ENCODE measurements around the gene PER1. TPM values are rescaled to one million over a fixed set of nuclear protein-coding genes. Genes with fewer than 3 reads are reported as not detected.

Gene PER1, protein sequence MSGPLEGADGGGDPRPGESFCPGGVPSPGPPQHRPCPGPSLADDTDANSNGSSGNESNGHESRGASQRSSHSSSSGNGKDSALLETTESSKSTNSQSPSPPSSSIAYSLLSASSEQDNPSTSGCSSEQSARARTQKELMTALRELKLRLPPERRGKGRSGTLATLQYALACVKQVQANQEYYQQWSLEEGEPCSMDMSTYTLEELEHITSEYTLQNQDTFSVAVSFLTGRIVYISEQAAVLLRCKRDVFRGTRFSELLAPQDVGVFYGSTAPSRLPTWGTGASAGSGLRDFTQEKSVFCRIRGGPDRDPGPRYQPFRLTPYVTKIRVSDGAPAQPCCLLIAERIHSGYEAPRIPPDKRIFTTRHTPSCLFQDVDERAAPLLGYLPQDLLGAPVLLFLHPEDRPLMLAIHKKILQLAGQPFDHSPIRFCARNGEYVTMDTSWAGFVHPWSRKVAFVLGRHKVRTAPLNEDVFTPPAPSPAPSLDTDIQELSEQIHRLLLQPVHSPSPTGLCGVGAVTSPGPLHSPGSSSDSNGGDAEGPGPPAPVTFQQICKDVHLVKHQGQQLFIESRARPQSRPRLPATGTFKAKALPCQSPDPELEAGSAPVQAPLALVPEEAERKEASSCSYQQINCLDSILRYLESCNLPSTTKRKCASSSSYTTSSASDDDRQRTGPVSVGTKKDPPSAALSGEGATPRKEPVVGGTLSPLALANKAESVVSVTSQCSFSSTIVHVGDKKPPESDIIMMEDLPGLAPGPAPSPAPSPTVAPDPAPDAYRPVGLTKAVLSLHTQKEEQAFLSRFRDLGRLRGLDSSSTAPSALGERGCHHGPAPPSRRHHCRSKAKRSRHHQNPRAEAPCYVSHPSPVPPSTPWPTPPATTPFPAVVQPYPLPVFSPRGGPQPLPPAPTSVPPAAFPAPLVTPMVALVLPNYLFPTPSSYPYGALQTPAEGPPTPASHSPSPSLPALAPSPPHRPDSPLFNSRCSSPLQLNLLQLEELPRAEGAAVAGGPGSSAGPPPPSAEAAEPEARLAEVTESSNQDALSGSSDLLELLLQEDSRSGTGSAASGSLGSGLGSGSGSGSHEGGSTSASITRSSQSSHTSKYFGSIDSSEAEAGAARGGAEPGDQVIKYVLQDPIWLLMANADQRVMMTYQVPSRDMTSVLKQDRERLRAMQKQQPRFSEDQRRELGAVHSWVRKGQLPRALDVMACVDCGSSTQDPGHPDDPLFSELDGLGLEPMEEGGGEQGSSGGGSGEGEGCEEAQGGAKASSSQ (N-terminal part only)
- total RNA-seq = 100 to 1,000 TPM; 127 to 263 (median 168) TPM

DNA sequence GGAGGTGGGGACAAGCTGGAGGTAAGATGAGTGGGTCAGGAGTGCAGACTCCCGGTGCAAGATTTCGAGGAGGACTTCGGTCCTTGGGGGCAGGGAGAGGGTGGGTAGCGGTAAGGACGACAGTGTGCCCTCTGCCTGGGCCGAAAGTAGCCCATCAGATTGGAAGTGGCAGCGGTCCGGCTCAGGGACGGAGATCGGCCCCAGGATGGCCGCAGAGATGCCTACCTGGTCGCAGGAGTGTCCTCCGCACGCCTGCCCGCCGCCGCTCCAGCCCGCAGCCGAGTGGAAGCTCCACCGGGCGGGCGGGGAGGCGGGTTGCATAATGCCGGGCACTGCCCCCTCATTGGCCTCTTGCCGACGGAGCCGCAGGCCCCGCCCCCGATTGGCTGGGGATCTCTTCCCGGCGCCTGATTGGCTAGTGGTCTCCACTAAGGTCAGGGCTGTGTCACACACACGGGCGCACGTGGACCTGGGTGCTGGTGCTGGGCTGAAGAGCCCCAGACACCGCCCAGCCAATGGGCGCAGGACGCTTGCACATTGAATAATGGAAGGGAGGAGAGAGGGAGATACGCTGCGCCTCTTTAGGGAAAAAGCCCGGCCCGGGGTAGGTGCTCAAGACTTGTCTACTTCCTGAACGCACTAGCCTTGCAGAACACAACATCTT lies at the start of gene PER1:
TSS of gene PER1 (minus strand) at position 293 of the 664 bp plus-strand sequence. CDS start 1,698 bp downstream, outside the sequence.
- WGBS = 6% methylated on average over 21 of the region's 42 CpGs
- TF ChIP-seq POLR2A (IDR thresholded peaks at IDR 0.05; ENCODE audit: low read depth) (peak; percentile 97), EP300 (IDR thresholded peaks at IDR 0.05) (peak; percentile 2), POLR2AphosphoS5 (IDR thresholded peaks at IDR 0.05) (peak in 1 of 2 donors; percentile 99), CTCF (IDR thresholded peaks at IDR 0.05) (peak in 1 of 3 experiments; percentile 7)
- Histone ChIP-seq H3K4me3 (peak within 1 kb of the TSS; percentile 72 to 93 (median 84)), H3K4me1 (peaks cover 54 to 60% (median 59%) of the 10 kb centered on the region in 4 donors), H3K27me3 (no peaks in the 10 kb centered on the region), H3K9me3 (no peaks in the 10 kb centered on the region), H3K27ac (replicated peaks in 1 of 4) (peak within 1 kb of the TSS; percentile 94 to 100 (median 100)), H3K36me3 (peaks cover 35 to 43% (median 39%) of the 10 kb centered on the region in 4 donors)
- intact Hi-C loops (cut with DNase I) = loop anchor here (5.0 kb wide), 1 partner anchor 310 kb away; no protein-coding TSS in a partner anchor
- peak; percentile 99 for DNase-seq (ENCODE audit: extremely low spot score)

- H3K27ac ChIP-seq (replicated peaks in 1 of 4) = peak overlapping the region; percentile 82 to 84 (median 83)
- WGBS = 12% methylated on average over 12 of the region's 12 CpGs
- H3K27me3 ChIP-seq = no peaks in the 10 kb centered on the region
- peak; percentile 97 for DNase-seq (ENCODE audit: extremely low spot score)
- no peaks in the 10 kb centered on the region for H3K9me3 ChIP-seq
- H3K4me3 ChIP-seq = peak overlapping the region; percentile 42 to 56 (median 48)
- no peaks in the 10 kb centered on the region for H3K36me3 ChIP-seq
- TF ChIP-seq CTCF (IDR thresholded peaks at IDR 0.05) (no peak), POLR2AphosphoS5 (IDR thresholded peaks at IDR 0.05) (peak; percentile 87 to 98), POLR2A (IDR thresholded peaks at IDR 0.05; ENCODE audit: low read depth) (peak; percentile 16), EP300 (IDR thresholded peaks at IDR 0.05) (no peak)
- H3K4me1 ChIP-seq = peaks cover 42 to 51% (median 50%) of the 10 kb centered on the region in 4 donors
- intact Hi-C loops (cut with DNase I) = no loop called here
Measured at GRCh38 chr17:8192070-8192815, 40.0 kb upstream of the PER1 start.

DNA sequence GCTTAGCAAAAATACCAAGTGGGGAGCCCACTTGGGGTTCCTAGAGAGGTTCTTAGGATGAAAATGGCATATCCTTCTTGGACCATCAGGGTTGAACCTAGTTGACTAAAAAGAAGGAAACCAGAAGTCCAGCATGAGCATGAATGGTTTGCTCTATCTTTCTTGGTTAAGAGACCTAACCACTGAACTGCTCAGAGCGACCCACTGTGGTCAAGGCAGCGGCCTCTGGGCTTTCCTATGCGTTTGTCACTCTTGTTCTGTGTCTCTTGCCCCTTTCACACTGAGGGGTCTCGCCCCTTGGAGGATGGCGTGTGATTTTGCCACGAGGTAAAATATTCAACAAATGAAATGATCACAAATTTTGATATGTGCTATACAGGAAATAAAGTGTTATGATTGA lies 38.3 kb upstream of the PER1 start:
- Histone ChIP-seq H3K27ac (replicated peaks in 1 of 4) (peak overlapping the region; percentile 93 to 99 (median 96)), H3K27me3 (no peaks in the 10 kb centered on the region), H3K4me3 (peak overlapping the region; percentile 70 to 90 (median 87)), H3K9me3 (no peaks in the 10 kb centered on the region), H3K36me3 (no peaks in the 10 kb centered on the region), H3K4me1 (peaks cover 44 to 67% (median 56%) of the 10 kb centered on the region in 4 donors)
- TF ChIP-seq POLR2A (IDR thresholded peaks at IDR 0.05; ENCODE audit: low read depth) = no peak
- no peak for TF ChIP-seq EP300 (IDR thresholded peaks at IDR 0.05)
- no peak for TF ChIP-seq POLR2AphosphoS5 (IDR thresholded peaks at IDR 0.05)
- TF ChIP-seq CTCF (IDR thresholded peaks at IDR 0.05) = no peak
- no peak for DNase-seq (ENCODE audit: extremely low spot score)
- intact Hi-C loops (cut with DNase I) = no loop called here
- 32% methylated on average over 6 of the region's 6 CpGs for WGBS

Measured in esophagus muscularis mucosa (tissue), 4 donors.